Epithelial cell of prostate (primary cell): ENCODE measurements around the gene TMEM141.
"Not testable (repeated sequence)": the region's sequence is repeated elsewhere in the genome, so short reads cannot be mapped to it uniquely, and the experiment has no call there.

Experiments
- DNase-seq: peaks from one replicate; pipeline ENCODE4 v3.0.0-alpha.2; 2011; ENCODE audit warnings: low read depth, low spot score
- H3K27ac ChIP-seq: fragments of 450-650 bp; 2 replicates; pipeline ENCODE4 v1.5.1; 2017; ENCODE audit warnings: mild to moderate bottlenecking

Gene TMEM141

DNA sequence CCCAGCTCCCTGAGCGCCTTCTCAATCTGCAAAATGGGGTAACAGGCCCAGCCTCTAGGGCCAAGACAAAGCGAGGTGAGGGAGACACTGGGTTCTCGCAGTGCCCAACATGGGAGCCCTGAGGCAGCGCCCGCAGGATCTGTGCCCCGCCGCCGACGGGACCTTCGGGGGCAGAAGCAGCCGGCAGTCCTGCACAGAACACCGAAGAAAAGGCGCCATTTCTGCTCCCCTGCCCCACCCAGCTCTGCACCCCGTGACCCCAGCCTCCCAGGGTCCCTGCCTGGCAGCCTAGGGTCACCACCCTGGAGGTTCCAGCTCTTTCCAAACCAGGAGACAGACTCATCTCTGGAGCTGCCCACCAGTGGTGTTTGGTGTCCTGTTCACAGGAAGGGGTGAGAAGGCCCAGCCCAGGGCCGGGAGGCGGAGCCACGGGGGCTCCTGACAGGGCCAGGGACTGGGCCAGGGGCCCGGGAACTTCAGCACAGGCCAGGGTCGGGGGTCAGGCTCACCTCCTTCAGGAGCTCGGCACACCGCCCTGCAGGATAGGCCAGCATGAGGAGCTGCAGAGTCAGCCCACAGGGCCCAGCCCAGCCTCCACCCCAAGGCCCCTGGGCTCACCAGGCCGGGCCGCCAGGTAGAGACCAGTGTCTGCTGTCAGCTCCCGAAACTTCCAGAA, 36.4 kb upstream of the TMEM141 start:
- H3K27ac ChIP-seq = no peak overlapping the region
- no peak for DNase-seq

DNA sequence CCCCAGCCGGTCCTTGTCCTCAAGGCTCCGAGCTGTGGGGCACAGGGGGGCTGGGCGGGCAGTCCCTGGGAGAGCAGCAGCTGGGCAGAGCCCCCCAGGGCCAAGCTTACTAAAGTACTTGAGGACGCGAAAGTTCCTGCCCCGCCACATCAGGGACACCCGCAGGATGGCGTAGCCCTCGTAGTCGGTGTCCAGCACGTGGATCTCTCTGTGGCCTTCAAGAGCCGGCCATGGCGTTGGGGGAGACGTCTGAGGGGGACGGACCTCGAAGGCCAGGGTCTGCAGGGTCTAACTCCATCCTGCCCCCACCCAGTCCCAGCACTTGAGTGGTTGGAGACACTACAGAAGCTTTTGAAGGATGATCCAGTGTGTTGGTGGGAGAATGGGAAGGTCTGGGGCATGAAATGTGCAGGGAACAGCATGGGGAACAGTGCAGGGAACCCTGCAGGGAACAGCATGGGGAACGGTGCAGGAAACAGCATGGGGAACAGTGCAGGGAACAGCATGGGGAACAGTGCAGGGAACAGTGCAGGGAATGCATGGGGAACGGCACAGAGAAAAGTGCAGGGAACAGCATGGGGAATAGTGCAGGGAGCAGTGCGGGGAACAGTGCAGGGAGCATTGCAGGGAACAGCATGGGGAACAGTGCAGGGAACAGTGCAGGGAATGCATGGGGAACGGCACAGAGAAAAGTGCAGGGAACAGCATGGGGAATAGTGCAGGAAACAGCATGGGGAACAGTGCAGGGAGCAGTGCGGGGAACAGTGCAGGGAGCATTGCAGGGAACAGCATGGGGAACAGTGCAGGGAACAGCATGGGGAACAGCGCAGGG, 35.6 kb upstream of the TMEM141 start:
- DNase-seq, H3K27ac ChIP-seq: not testable (repeated sequence)

DNA sequence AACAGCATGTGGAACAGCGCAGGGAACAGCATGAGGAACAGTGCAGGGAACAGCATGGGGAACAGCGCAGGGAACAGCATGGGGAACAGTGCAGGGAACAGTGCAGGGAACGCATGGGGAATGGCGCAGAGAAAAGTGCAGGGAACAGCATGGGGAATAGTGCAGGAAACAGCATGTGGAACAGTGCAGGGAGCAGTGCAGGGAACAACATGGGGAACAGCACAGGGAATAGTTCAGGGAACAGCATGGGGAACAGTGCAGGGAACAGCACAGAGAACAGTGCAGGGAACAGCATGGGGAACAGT, 35.1 kb upstream of the TMEM141 start:
- no peak overlapping the region for H3K27ac ChIP-seq
- DNase-seq = no peak

DNA sequence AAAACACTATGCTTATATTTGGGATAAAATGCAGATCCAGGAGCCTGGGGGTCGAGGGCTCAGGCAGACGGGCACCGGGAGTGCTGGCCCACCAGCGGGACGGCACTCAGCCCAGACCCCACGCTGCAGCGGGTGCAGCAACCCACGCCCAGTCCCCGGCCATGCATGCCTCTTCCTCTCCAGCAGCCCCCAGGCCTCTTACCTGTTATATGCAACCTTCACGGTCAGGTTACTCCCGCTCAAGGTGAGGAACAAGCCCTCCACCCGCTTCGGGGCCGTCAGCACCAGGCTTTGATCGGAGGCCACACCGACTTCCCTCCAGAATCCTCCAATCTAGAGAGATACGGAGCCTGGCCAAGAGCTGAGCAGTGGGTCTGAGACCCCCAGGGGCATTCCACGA, 34.3 kb upstream of the TMEM141 start:
- no peak for DNase-seq
- no peak overlapping the region for H3K27ac ChIP-seq

DNA sequence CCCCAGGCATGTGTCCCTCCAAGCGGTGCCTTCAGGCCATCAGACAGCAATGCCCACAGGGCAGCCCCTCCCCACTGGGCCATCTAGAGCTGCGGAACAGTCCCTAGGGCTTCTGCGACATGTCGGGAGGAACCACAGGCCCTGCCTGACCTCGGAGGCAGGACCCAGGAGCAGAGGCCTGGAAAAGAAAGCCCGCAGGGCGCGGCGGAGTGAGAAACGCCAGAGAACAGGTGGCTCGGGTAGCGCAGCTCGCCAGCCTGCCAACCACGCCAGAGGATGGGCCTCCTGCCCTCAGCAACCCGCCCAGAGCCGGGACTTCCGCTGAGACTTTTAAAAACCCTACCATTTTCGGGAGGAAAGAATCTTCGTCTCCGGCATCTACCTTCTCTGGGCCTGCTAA, 33.8 kb upstream of the TMEM141 start:
- no peak overlapping the region for H3K27ac ChIP-seq
- DNase-seq = no peak

DNA sequence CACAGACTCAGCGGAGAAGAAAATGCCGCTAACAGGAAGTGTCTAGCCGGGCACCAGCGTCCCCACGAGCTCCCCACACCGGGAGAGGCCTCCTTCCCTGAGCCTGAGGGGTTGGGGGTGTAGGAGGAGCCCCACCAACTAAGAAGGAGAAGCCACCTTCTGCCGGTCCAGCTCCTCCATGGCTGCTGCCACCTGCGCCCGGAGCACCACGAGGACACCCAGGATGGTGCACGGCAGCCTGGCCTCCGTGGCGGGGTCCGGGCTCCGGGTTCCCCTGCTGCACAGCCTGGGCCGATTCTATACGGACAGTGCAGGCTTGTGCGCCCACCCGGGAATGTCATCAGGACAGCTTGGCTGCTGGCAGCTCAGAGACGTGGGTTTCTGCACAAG, 33.4 kb upstream of the TMEM141 start:
- no peak for DNase-seq
- no peak overlapping the region for H3K27ac ChIP-seq

DNA sequence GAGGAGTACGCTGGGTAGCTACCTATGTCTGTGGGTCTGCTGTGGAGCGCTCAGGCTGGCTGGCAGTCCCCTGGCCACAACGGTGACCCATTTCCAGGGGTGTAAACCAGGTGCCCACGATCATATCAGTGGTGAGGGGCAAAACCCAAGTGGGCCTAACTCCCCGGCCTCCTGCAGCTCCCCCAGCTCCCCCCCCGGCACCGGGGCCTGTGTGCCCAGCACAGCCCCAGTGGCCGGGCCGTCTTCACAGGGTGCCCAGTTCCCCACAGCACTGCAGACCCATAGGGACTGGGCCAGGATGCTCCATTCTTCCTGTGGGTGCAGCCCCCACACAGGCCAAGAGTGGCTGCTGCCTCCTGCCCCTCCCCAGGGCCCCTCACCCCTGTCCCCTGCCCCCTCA, 32.1 kb upstream of the TMEM141 start:
- DNase-seq = no peak

DNA sequence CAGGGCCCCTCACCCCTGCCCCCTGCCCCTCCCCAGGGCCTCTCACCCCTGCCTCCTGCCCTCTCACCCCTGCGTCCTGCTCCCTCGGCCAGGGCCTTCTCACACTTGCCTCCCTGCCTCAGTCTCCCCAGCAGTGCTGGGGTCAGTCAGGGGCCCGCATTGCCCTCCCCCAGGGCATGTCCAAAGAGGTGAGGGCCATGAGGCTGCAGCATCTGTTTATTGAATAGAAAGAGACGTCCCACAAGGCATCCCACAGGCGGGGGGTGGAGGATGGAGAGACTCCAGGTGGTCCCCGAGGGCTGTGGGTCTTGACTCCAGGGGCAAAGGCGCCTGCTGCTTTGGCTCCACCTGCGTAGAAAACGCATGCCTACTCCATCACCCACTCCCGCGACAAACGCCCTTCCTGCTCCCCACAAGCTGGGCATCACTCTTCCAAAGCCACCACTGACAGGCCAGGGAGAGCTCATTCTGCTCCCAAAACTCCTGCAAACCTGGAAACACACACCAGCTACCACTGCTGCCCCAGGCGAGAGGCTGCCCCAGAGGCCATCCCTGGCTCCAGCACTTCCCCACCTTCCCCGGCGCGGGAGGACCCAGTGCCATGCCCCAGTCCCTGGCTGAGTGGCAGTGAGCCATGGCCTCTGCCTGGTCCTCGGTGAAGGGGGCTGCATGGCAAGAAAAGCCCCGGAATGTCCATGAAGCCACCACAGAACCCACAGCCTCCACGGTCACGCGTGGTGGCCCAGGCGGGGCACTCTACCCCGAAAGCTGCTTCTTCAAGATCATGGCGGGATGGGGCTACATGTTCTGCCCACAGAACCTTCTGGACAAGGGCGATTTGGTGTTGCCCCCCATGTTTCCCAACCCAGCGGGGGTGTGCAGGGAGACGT, 31.5 kb upstream of the TMEM141 start:
- DNase-seq = no peak
- H3K27ac ChIP-seq = no peak overlapping the region

More for the DNA sequence above, 32.1 kb upstream of the TMEM141 start:
- no peak overlapping the region for H3K27ac ChIP-seq

DNA sequence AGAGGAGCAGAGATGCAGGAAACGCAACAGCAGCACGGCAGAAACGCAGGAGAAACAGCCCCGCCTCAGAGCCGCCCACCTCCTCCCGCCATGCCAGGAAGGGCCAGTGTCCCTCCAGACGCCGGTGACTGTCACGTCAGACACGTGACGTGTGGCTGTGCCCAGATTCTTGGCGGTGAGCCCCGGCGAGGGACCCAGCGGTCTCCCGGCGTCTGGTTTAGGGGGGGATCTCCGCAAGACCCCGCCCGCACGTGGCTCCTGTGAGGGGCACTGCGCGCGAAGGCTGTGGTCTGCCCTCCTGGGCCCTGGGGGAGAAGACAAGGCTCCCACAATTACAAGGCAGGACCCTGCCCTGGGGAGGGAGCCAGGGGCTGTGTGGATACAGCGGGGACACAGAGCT, 30.7 kb upstream of the TMEM141 start:
- H3K27ac ChIP-seq = no peak overlapping the region
- DNase-seq = no peak

DNA sequence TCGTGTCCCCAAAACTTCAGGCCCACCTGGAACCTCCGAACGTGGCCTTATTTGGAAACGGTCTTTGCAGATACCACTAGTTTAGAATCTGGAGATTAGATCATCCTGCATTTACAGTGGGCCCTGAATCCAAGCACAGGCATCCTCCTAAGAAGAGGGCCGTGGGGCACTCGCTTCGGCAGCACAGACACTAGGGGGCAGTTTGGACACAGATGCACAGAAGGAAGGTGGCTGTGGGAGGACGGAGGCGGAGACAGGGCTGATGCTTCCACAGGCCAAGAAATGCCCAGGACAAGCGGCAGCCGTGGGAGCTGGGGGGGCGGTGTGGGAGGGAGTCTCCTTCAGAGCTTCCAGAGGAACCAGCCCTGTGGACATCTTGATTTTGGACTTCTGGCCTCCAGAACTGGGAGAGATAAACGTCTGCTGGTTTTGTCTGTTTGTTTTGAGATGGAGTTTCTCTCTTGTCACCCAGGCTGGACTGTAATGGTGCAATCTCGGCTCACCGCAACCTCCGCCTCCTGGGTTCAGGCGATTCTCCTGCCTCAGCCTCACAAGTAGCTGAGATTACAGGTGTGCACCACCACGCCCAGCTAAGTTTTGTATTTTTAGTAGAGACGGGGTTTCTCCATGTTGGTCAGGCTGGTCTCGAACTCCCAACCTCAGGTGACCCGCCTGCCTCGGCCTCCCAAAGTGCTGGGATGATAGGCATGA, 30.2 kb upstream of the TMEM141 start:
- H3K27ac ChIP-seq, DNase-seq: not testable (repeated sequence)

DNA sequence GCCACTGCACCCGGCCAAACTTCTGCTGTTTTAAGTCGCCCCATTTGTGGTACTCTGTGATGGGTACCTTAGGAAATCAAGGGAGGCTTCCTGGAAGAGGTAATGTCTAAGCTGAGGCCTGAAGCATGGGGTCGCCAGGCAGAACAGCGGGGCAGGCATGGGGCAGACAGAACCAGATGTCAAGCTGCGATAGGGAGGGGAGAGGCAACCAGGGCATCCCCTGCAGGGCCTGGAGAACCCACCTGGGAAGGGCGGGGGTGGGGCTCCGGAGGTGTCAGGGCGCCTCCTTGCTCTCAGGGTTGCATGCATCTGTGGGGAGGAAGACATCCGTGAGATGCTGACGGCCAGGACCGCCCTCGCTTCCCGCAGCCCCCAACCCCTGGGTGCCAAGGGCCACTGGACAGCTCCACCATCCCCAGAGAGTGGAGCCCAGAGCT, 29.6 kb upstream of the TMEM141 start:
- H3K27ac ChIP-seq = no peak overlapping the region
- DNase-seq = no peak

DNA sequence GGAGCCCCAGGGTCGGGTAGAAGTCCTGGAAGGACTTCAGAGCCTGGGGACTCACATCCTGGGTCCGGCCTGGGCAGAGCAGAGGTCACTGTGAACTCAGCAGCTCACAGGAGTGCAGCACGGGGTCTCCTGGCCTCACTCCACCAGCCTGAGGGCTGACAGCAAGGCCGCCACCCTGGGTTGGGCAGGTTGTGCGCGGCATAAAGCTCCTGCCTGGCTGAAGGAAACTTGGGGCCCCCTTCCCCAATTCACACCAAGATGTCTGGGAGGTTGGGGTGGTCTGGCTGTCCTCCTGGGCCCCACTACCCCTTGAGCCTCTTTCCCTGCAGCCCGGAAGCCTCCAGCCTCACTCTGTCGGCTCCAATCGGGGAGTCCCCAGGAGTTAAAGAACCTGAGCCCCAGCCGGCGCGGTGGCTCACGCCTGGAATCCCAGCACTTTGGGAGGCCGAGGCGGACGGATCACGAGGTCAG, 28.9 kb upstream of the TMEM141 start:
- no peak for DNase-seq
- H3K27ac ChIP-seq = no peak overlapping the region

DNA sequence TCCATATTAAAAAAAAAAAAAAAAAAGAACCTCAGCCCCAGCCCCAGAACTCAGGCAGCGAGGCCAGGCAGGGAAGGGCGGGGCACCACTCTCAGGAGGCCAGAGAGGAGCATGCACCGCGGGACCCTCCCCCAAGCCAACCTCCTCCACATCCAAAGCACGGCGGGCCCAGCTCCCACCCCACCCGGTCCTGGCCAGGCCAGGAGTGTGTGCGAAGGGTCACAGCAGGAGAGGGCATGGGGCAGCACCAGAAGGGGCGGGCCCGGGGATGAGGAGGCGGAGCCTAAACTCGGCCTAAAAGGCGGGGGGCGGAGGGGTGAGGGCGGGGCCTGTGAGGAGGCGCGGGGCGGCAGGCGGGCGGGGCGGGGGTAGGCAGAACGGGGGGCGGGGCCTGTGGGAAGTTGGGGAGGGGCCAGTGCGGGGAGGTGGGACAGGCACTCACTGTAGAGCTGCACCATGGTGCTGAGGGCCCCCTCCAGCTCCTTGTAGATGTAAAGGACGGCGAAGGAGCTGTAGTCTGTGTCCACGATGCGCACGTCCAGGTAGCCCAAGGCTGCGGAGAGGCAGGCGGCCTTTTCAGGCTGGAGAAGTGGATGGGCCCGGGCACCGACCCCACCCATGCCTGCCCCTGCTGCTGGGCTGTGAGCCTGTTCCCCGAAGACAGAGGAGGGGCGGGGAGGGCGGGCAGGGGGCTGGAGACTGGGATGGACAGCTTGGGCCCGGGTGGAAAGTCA, 28.1 kb upstream of the TMEM141 start:
- no peak overlapping the region for H3K27ac ChIP-seq
- no peak for DNase-seq

DNA sequence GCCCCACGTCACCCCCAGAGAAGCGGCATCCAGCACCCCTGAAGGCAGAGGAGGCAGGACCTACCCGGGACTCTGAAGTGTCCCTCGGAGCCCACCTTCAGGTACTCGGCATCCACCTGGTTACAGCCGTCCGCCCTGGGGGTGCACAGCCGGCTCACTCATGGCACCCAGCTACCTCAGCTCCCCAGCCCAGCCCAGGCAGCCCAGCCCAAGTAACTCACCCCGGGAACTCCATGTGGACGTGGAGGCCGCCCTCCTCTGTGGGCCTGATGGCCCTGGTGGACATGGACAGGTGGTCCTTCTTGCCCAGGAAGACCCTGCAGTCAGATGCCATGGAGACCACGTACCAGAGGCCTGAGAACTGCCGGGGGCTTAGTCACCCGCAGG, 27.5 kb upstream of the TMEM141 start:
- no peak overlapping the region for H3K27ac ChIP-seq
- no peak for DNase-seq

DNA sequence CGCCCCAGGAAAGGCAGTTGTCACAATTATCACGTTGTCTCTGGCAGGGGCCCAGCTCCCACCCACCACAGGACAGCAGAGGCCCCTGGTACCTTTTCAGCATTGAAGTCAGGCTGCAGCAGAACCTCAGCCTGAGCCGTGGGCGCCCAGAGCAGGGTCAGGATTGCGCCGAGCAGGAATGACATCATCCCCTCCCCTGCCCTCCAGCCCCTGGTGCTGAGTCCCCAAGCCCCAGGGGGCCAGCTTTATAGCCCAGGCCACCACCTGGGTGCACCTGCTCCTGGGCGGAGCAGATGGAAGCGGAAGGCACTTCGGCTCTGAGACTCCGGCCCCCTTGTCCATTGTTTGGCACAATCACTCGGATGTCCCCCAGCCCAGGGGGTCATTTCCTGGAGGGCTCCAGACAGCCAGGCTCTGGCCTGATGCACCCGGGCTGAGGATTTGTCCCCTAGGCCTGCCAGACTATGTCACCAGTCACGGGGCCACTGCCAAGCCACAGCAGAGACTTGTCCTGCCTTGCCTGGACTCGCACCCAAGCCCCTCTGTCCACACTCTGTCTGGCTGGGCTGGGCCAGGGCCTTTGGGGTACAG, 26.7 kb upstream of the TMEM141 start, which contains the start of gene LCN15:
Gene LCN15, minus strand, starts transcription at position 218 of the 591 bp plus-strand sequence. Its CDS starts 30 bp downstream, at position 188.
- DNase-seq = no peak
- no peak within 1 kb of the TSS for H3K27ac ChIP-seq

DNA sequence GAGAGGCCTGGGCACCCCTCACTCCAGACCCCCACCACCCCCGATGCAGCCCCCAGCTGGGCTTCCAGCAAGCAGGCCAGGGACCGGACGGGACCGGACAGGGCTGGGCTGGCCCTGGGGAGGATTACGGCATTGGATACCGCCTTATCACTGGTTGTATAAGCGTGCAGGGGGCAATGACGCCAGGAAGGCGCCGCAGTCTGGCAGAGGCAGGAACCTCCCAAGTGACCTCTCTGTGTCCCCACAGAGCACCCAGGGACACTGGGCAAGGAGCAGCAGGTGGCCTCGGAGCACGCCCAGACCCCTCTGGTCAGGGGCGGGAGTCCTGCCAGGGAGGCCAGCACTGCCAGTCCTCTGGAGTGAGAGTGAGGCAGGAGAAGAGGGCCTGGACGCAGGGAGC, 26.1 kb upstream of the TMEM141 start:
- H3K27ac ChIP-seq = no peak overlapping the region
- no peak for DNase-seq

DNA sequence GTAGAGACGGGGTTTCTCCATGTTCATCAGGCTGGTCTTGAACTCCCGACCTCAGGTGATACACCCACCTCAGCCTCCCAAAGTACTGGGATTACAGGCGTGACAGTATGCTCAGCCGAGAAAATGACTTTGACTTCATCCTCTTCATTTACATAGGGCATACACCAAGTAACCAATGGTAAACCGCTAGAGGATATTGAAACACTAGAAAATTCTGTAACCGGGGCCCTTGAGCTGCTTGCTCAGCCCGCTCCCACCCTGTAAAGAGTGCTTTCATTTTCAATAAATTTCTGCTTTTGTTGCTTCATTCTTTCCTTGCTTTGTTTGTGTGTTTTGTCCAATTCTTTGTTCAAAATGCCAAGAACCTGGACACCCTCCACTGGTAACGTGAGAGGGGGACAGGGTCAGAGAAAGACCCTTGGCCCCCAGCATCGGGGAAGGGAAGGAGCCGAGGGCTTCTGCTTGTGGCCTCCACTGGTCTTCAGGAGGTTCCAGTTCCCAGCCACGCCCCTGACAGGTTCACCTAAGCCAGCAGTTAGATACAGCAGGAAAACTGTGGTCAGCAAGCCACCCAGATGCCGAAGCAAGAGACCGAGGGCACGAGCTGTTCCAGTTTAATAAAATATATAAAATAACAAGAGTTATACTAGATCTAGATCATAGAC, 25.3 kb upstream of the TMEM141 start:
- H3K27ac ChIP-seq, DNase-seq: not testable (repeated sequence)

DNA sequence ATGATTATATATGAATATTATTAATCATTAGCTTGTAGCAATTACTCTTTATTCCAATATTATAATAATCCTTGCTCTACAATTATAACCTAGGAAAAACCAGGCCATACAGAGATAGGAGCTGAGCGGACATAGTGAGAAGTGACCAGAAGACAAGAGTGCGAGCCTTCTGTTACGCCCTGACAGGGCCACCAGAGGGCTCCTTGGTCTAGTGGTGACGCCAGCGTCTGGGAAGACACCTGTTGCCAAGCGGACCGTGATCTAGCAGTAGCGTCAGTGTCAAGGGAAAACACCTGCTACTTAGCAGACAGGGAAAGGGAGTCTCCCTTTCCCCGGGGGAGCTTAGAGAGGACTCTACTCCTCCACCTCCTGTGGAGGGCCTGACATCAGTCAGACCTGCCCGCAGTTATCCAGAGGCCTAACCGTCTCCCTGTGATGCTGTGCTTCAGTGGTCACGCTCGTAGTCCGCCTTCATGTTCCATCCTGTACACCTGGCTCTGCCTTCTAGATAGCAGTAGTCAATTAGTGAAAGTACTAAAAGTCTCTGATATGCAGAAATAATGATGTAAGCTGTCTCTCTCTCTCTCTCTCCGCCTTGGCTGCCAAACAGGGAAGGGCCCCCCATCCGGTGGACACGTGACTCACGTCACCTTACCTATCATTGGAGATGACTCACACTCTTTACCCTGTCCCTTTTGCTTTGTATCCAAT, 24.6 kb upstream of the TMEM141 start:
- not testable (repeated sequence) for H3K27ac ChIP-seq, DNase-seq
